Adrenal gland (tissue), 5 donors: ENCODE measurements around the gene GNAT1.

Experiments
- POLR2A ChIP-seq, 2 donors: fragments of 450-650 bp; IDR thresholded peaks; one replicate each; pipeline ENCODE4 v1.6.1; 2017; ENCODE audit warnings: antibody characterized with exemption in 2 of 2, mild to moderate bottlenecking in 2 of 2, moderate library complexity in 1 of 2
- TF ChIP-seq, protein P1 (sequence below), 6 experiments: fragments of 450-650 bp in 4 of 6; fragments of 200-600 bp in 2 of 6; sonication (generic) in 1 of 6; IDR thresholded peaks; 1 replicate in 5 of 6; 2 replicates in 1 of 6; pipeline versions ENCODE4 v1.5.1 to v1.8.0; 2016 to 2021; ENCODE audit warnings: antibody characterized with exemption in 6 of 6, mild to moderate bottlenecking in 2 of 6, moderate library complexity in 1 of 6
- donor health status: DM: no; HTN: no; CAD: no.

DNA sequence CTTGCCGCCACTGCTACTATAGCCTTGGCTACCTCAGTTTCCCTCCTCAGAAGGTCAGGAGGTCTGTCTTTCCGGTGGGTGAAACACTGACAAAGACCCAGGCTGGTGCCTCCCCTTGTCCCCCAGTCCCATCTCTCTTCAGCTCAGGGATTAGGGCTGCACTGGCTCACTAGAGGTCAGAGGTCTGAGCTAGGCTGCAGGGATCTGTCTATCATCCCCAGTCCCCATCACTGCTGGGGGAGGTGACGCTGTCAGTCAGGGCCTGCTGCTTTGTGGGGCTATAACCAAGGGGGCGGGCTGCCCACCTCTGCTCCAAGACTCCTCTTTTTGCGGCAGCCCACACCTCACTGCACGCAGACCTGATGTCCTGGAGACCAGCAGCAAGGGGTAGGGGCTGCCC is 22.6 kb upstream of the GNAT1 start:
- TF ChIP-seq, protein P1, sequence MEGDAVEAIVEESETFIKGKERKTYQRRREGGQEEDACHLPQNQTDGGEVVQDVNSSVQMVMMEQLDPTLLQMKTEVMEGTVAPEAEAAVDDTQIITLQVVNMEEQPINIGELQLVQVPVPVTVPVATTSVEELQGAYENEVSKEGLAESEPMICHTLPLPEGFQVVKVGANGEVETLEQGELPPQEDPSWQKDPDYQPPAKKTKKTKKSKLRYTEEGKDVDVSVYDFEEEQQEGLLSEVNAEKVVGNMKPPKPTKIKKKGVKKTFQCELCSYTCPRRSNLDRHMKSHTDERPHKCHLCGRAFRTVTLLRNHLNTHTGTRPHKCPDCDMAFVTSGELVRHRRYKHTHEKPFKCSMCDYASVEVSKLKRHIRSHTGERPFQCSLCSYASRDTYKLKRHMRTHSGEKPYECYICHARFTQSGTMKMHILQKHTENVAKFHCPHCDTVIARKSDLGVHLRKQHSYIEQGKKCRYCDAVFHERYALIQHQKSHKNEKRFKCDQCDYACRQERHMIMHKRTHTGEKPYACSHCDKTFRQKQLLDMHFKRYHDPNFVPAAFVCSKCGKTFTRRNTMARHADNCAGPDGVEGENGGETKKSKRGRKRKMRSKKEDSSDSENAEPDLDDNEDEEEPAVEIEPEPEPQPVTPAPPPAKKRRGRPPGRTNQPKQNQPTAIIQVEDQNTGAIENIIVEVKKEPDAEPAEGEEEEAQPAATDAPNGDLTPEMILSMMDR (IDR thresholded peaks at IDR 0.05): no peak
- TF ChIP-seq POLR2A (IDR thresholded peaks at IDR 0.05): no peak
